Activated naive CD8-positive, alpha-beta T cell treated with anti-CD3 and anti-CD28 coated beads for 36 hours (primary cell): ENCODE results near the gene C5AR2. TPM values are rescaled to one million over a fixed set of nuclear protein-coding genes. Genes with fewer than 3 reads are reported as not detected.
"Not testable (repeated sequence)": the region's sequence is repeated elsewhere in the genome, so short reads cannot be mapped to it uniquely, and the experiment has no call there.

ENCODE experiments used
- DNase-seq: peaks from one replicate; pipeline ENCODE4 v3.0.0; 2021
- H3K27ac Mint-ChIP-seq: one replicate; pipeline ENCODE4 v1.8.0; 2022; ENCODE audit warnings: mild to moderate bottlenecking, moderate library complexity, mixed read lengths
- H3K27me3 Mint-ChIP-seq: one replicate; pipeline ENCODE4 v1.8.0; 2022; ENCODE audit warnings: mild to moderate bottlenecking, mixed read lengths
- H3K36me3 Mint-ChIP-seq: one replicate; pipeline ENCODE4 v1.8.0; 2021; ENCODE audit warnings: mild to moderate bottlenecking, mixed read lengths
- H3K4me1 Mint-ChIP-seq: one replicate; pipeline ENCODE4 v1.8.0; 2021; ENCODE audit warnings: mixed read lengths
- H3K4me3 Mint-ChIP-seq: one replicate; pipeline ENCODE4 v1.8.0; 2022; ENCODE audit warnings: mild to moderate bottlenecking, moderate library complexity, mixed read lengths
- H3K9me3 Mint-ChIP-seq: one replicate; pipeline ENCODE4 v1.8.0; 2022; ENCODE audit warnings: mixed read lengths
- total RNA-seq, 2 experiments: library from RNA; stranded (reverse); gene quantifications; one replicate each; pipeline ENCODE4 v1.2.3, GENCODE V29; 2021

Gene C5AR2
- not detected for total RNA-seq

DNA sequence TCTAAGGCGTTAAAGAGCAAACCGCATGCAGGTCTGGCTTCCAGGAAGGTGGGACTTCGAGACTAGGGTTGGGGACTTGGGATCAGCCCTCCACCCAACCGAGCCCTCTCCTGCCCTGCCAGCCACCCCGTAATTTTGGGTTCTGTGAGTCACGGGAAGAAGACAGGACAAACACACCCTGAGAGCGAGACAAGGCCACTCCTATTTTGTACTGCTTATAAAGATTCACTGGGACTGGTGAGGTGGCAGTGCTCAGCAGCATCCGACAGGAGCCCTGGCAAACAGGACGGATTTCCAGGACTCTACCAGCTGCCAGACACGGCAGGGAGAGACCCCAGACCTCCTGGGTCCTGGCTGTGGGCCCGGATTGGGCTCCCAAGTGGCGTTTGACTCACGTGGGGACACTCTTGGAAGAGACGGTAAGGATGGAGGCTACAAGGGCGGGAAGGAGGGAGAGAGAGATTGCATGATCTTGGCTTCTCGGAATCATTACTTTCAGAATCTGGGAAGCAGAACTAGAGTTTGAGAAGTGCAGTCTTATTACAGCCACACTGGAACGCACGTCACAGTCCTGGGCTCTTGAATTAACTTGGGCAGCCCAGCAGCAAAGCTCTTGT lies at the start of gene C5AR2:
Gene C5AR2 (plus strand): TSS at position 245 of the 617 bp plus-strand sequence. CDS start 8,625 bp downstream, outside the sequence.
- no peaks in the 10 kb centered on the region for H3K9me3 Mint-ChIP-seq
- H3K4me3 Mint-ChIP-seq = no peak within 1 kb of the TSS
- no peak within 1 kb of the TSS for H3K27ac Mint-ChIP-seq
- no peak for DNase-seq
- H3K27me3 Mint-ChIP-seq = peaks cover 3% of the 10 kb centered on the region
- peaks cover 3% of the 10 kb centered on the region for H3K4me1 Mint-ChIP-seq
- no peaks in the 10 kb centered on the region for H3K36me3 Mint-ChIP-seq

GRCh38 chr19:47283405-47284059 lies 48.4 kb upstream of the C5AR2 start:
- H3K27me3 Mint-ChIP-seq = no peaks in the 10 kb centered on the region
- no peak overlapping the region for H3K4me3 Mint-ChIP-seq
- no peaks in the 10 kb centered on the region for H3K9me3 Mint-ChIP-seq
- peaks cover 5% of the 10 kb centered on the region for H3K4me1 Mint-ChIP-seq
- peaks cover 4% of the 10 kb centered on the region for H3K36me3 Mint-ChIP-seq
- no peak overlapping the region for H3K27ac Mint-ChIP-seq
- no peak for DNase-seq

- H3K36me3 Mint-ChIP-seq = peaks cover 4% of the 10 kb centered on the region
- peaks cover 9% of the 10 kb centered on the region for H3K4me1 Mint-ChIP-seq
- no peaks in the 10 kb centered on the region for H3K9me3 Mint-ChIP-seq
- H3K4me3 Mint-ChIP-seq = no peak overlapping the region
- DNase-seq = no peak
- H3K27me3 Mint-ChIP-seq = no peaks in the 10 kb centered on the region
- H3K27ac Mint-ChIP-seq = no peak overlapping the region
Observed at GRCh38 chr19:47284324-47284899, 47.6 kb upstream of the C5AR2 start.

DNA sequence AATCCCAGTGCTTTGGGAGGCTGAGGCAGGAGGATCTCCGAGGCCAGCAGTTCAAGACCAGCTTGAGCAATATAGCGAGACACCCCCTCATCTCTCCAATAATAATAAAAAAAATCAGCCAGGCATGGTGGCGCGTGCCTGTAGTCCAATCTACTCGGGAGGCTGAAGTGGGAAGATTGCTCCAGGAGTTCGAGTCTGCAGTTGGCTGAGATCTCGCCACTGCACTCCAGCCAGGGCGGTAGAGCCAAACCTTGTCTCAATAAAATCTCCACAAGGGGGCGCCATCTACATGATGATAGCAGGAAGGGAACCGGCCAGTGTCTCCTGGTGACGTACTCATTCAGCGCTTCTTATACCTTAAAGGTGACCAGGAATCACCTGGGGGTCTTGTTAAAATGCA lies 35.9 kb upstream of the C5AR2 start:
- Mint-ChIP-seq H3K4me1 (peaks cover 6% of the 10 kb centered on the region), H3K9me3 (no peaks in the 10 kb centered on the region), H3K27ac (no peak overlapping the region), H3K36me3 (peaks cover 1% of the 10 kb centered on the region), H3K27me3 (no peaks in the 10 kb centered on the region), H3K4me3 (no peak overlapping the region)
- peak; percentile 75 for DNase-seq

DNA sequence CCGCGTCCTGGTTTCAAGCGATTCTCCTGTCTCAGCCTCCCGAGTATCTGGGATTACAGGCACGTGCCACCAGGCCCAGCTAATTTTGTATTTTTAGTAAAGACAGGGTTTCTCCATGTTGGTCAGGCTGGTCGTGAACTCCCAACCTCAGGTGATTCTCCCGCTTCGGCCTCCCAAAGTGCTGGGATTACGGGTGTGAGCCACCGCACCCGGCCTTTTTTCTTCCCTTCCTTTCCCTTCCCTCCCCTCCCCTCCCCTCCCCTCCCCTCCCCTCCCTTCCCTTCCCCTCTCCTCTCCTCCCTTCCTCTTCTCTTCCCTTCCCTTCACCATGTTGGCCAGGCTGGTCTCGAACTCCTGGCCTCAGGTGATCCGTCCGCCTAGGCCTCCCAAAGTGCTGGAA lies 31.1 kb upstream of the C5AR2 start:
- not testable (repeated sequence) for H3K27me3 Mint-ChIP-seq, H3K4me1 Mint-ChIP-seq, H3K4me3 Mint-ChIP-seq, H3K9me3 Mint-ChIP-seq, H3K27ac Mint-ChIP-seq, H3K36me3 Mint-ChIP-seq, DNase-seq

GRCh38 chr19:47302249-47302648 lies 29.7 kb upstream of the C5AR2 start:
- Mint-ChIP-seq H3K27me3 (peaks cover 10% of the 10 kb centered on the region), H3K27ac (no peak overlapping the region), H3K9me3 (no peaks in the 10 kb centered on the region), H3K4me1 (peaks cover 4% of the 10 kb centered on the region), H3K4me3 (no peak overlapping the region), H3K36me3 (no peaks in the 10 kb centered on the region)
- DNase-seq = no peak

- H3K27ac Mint-ChIP-seq = no peak overlapping the region
- no peaks in the 10 kb centered on the region for H3K9me3 Mint-ChIP-seq
- no peak for DNase-seq
- H3K4me1 Mint-ChIP-seq = peaks cover 4% of the 10 kb centered on the region
- H3K4me3 Mint-ChIP-seq = no peak overlapping the region
- no peaks in the 10 kb centered on the region for H3K36me3 Mint-ChIP-seq
- peaks cover 10% of the 10 kb centered on the region for H3K27me3 Mint-ChIP-seq
Observed at GRCh38 chr19:47303966-47304365, 28.0 kb upstream of the C5AR2 start.

- H3K4me1 Mint-ChIP-seq = peaks cover 4% of the 10 kb centered on the region
- H3K27me3 Mint-ChIP-seq = peaks cover 15% of the 10 kb centered on the region
- H3K4me3 Mint-ChIP-seq = no peak overlapping the region
- no peaks in the 10 kb centered on the region for H3K36me3 Mint-ChIP-seq
- no peak overlapping the region for H3K27ac Mint-ChIP-seq
- DNase-seq = peak; percentile 30
- H3K9me3 Mint-ChIP-seq = no peaks in the 10 kb centered on the region
Observed at GRCh38 chr19:47305309-47305751, 26.6 kb upstream of the C5AR2 start.

GRCh38 chr19:47306303-47306702 lies 25.7 kb upstream of the C5AR2 start:
- Mint-ChIP-seq H3K4me1 (peaks cover 4% of the 10 kb centered on the region), H3K9me3 (no peaks in the 10 kb centered on the region), H3K27me3 (peaks cover 15% of the 10 kb centered on the region), H3K4me3 (no peak overlapping the region), H3K27ac (no peak overlapping the region), H3K36me3 (no peaks in the 10 kb centered on the region)
- DNase-seq = no peak

DNA sequence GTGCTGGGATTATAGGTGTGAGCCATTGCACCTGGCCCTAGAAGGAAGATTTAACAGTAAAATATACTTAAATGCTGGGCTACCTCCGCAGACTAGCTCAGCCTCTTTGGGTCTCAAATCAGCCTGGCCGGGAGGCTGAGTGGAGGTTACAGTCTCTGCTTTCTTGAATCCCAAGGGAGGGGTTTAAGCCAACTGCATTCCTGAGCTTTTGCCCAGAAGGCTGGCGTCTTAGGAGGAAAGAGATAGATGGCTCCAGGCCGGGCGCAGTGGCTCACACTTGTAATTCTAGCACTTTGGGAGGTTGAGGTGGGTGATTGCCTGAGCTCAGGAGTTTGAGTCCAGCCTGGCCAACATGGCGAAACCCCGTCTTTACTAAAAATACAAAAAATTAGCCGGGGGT lies 22.9 kb upstream of the C5AR2 start:
- no peak overlapping the region for H3K4me3 Mint-ChIP-seq
- DNase-seq = no peak
- no peak overlapping the region for H3K27ac Mint-ChIP-seq
- H3K36me3 Mint-ChIP-seq = no peaks in the 10 kb centered on the region
- no peaks in the 10 kb centered on the region for H3K9me3 Mint-ChIP-seq
- H3K4me1 Mint-ChIP-seq = peaks cover 4% of the 10 kb centered on the region
- peaks cover 27% of the 10 kb centered on the region for H3K27me3 Mint-ChIP-seq

DNA sequence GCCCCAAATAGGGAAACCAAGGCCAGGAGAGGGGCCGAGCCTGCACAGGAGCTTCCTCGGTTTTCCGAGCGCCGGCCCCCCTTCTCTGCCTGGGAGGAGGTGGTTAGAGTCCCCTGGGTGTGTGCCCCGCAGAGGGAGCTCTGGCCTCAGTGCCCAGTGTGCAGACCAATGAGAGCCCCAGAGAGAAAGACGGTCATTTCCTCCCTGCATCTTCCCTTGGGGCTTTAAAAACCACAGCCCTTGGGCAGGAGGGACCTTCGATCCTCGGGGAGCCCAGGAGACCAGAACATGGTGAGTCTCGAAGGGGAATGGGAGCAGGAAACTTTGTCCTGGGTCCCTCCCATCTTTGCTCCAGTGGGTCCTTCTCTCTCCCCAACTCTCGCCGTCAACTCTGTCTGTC lies 22.4 kb upstream of the C5AR2 start, which contains the start of gene C5AR1:
Gene C5AR1 (plus strand): TSS at position 254 of the 400 bp plus-strand sequence. CDS start 35 bp downstream, at position 289.
- Mint-ChIP-seq H3K27ac (no peak within 1 kb of the TSS), H3K4me1 (peaks cover 4% of the 10 kb centered on the region), H3K9me3 (no peaks in the 10 kb centered on the region), H3K4me3 (no peak within 1 kb of the TSS), H3K36me3 (no peaks in the 10 kb centered on the region), H3K27me3 (peaks cover 28% of the 10 kb centered on the region)
- no peak for DNase-seq

- no peak overlapping the region for H3K4me3 Mint-ChIP-seq
- no peaks in the 10 kb centered on the region for H3K9me3 Mint-ChIP-seq
- DNase-seq = no peak
- H3K36me3 Mint-ChIP-seq = no peaks in the 10 kb centered on the region
- peaks cover 5% of the 10 kb centered on the region for H3K4me1 Mint-ChIP-seq
- H3K27ac Mint-ChIP-seq = no peak overlapping the region
- peaks cover 29% of the 10 kb centered on the region for H3K27me3 Mint-ChIP-seq
Observed at GRCh38 chr19:47310323-47310722, 21.7 kb upstream of the C5AR2 start.

DNA sequence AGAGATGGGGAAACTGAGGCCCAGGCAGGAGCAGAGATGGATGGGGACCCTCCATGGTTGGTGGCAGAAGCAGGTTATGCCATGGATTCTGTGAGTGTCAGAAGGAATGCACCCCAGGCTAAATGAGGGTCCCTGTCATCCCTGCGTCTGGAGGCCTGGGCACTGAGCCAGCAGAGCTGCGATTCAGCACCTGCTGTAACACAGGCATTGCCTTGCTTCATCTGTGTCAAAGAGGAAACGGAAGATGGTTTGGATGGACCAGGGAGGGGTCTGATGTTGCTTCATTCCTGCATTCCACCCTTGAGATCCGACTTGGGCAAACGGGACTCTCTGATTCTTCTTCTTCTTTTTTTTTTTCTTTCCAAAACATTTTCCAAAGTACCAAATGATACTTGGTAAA lies 21.2 kb upstream of the C5AR2 start:
- H3K27ac Mint-ChIP-seq = no peak overlapping the region

GRCh38 chr19:47312366-47313006 lies 19.5 kb upstream of the C5AR2 start:
- Mint-ChIP-seq H3K4me1 (peaks cover 6% of the 10 kb centered on the region), H3K9me3 (no peaks in the 10 kb centered on the region), H3K27ac (no peak overlapping the region), H3K27me3 (peaks cover 39% of the 10 kb centered on the region), H3K36me3 (no peaks in the 10 kb centered on the region), H3K4me3 (no peak overlapping the region)
- no peak for DNase-seq

More for the DNA sequence above, 21.2 kb upstream of the C5AR2 start:
- Mint-ChIP-seq H3K36me3 (no peaks in the 10 kb centered on the region), H3K4me1 (peaks cover 6% of the 10 kb centered on the region), H3K27me3 (peaks cover 31% of the 10 kb centered on the region), H3K9me3 (no peaks in the 10 kb centered on the region), H3K4me3 (no peak overlapping the region)
- DNase-seq = no peak

- Mint-ChIP-seq H3K4me3 (no peak overlapping the region), H3K9me3 (no peaks in the 10 kb centered on the region), H3K27me3 (peaks cover 40% of the 10 kb centered on the region), H3K27ac (no peak overlapping the region), H3K4me1 (peaks cover 6% of the 10 kb centered on the region), H3K36me3 (no peaks in the 10 kb centered on the region)
- DNase-seq = no peak
Observed at GRCh38 chr19:47313754-47314295, 18.1 kb upstream of the C5AR2 start.
